Activated CD4-positive, alpha-beta T cell treated with anti-CD3 and anti-CD28 coated beads, Interleukin-2, amount 50 U/mL, for 16 hours (primary cell): ENCODE measurements around the gene UBLCP1.
"Not testable (repeated sequence)": the region's sequence is repeated elsewhere in the genome, so short reads cannot be mapped to it uniquely, and the experiment has no call there.

ENCODE experiments used
- DNase-seq: peaks from one replicate; pipeline ENCODE4 v3.0.0-alpha.2; 2020

UBLCP1 gene, protein sequence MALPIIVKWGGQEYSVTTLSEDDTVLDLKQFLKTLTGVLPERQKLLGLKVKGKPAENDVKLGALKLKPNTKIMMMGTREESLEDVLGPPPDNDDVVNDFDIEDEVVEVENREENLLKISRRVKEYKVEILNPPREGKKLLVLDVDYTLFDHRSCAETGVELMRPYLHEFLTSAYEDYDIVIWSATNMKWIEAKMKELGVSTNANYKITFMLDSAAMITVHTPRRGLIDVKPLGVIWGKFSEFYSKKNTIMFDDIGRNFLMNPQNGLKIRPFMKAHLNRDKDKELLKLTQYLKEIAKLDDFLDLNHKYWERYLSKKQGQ

DNA sequence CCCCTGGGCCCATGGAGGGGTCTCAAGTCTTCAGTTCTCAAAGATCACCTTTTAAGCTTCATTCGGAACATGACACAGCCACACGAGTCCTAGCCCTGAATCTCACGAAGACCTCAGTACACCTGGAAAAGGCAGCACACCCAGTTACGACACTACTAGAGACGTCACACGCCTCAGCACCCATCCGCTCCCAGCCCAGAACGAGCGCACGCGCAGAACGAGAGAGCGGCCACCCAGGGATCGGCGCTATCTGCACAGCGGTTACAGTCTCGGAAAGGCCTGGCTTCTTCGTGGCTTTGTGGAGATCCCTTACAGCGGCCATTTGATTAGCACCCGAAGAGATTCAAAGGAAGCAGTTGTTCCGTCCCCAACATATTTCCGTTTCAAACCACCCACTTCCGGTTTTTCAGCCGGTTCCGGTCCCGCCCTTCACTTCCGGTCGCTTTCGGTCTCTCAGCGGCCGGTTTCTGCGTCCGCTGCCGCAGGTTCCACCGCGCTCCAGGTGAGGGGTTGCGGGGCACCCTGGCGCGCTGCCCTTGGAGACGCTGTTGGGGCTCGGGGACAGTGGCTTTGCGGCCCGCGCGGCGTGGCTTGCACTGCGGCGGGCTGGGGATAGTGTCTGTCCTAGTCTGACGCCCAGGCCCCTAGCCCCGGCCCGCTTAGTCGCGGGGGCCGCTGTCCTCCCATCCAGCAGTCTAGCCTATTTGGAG is at the start of gene UBLCP1:
Gene UBLCP1 (plus strand): TSS at position 432 of the 710 bp plus-strand sequence. CDS start 5,626 bp downstream, outside the sequence.
- DNase-seq, result peak; percentile 87

DNA sequence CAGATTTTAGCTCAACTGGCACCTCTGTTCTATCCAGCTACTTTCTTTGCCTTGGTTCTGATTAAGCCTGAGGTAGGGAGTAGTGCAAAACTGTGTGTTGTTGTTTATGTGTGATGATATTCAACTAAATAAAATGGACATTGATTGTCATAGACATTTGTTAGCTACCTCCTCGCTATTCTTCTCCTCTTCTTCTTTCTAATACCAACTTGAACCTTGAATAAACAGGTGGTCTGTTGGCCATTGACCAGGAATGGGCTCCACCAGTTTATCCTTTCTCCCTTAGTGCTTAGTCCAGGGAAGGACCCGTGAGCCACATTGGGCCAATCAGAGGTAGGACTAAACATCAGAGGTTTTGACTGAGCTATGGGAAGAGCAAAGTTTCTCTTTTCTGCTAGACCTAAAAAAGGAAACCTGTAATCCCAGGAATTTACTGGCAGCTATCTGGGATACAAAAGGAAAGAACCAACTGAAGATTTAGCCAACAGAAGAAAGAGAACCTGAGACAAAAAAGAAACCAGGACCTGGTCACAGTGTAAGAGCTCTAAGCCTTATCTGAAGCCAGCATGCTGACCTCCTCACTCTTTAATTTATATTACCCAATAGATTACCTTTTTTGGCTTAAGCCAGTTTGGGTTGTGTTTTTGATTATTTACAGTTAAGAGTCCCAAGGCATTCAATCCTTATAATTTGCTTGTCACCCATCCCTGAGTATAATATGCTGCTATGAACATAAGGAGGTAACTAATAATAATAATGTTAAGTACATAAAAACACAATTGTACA is 48.4 kb upstream of the UBLCP1 start:
- DNase-seq, result no peak

DNA sequence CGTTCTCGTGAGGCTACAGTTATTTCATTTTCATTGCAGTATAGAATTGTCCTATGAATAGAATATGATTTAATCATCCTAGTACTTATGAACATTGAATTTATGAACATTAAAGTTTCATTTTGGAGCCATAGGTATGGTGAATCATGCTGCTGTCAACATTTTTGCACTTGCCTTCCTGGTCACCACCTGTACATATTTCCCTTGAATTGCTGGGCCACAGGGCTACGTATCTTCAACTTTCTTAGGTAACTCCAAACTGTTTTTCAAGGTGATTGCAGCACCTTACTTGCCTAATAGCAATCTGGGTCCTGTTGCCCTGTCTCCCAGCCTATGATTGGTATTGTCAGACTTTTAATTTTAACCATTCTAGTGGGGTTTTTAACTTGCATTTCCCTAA is 47.2 kb upstream of the UBLCP1 start:
- DNase-seq, result no peak

DNA sequence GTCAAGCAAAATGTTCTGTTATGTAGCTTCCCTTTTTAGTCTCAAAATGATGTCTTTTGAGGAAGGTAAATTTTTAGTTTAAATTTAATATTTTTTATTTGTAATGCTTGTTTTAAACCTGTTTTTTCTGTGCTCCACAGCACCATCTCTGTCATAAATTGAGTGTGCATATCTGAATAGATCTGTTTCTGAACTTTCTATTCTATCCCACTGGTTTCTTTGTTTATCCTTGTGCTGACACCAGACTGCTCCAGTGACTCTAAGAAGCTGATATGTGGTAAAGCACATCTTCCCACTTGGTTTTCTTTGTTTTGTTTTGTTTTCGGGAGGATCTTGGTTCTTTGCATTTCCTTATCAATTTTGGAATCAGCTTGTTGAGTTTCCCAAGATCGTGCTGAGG is 46.6 kb upstream of the UBLCP1 start:
- no peak for DNase-seq

DNA sequence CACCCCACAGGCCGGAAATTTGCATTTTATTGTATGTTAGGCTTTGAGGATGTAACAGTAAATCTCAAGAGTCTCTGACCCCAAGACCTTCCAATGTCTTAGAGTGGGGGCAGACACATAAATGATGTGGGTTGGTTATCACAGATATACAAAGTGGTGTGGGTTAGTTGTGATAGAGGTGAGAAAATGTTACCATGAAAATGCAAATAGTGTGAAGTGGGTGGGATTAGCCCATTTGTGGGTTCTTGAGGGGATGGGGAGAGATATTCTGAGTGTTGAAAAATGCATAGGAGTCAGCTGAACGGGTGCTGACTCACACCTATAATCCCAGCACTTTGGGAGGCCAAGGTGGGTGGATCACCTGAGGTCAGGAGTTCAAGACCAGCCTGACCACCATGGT is 45.9 kb upstream of the UBLCP1 start:
- no peak for DNase-seq

DNA sequence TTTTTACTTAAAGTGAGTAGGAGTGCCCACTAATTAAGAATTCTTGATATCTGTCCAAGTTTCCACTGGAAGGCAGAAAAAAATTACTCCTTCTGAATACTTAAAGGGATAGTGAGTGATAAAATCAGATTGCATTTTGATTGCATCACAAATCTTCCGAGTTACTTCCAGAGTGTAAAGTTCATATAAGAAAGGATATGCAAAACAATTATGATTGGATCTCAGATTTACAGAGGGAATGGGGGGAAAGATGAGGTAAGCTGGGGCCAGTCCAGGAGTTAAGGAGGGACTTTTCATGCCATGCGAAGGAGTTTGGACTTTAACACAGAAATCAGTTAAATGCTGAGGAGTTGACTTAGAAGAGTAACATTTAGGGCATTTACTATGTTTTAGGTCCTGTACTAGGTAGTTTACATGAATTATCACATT is 44.5 kb upstream of the UBLCP1 start:
- no peak for DNase-seq

DNA sequence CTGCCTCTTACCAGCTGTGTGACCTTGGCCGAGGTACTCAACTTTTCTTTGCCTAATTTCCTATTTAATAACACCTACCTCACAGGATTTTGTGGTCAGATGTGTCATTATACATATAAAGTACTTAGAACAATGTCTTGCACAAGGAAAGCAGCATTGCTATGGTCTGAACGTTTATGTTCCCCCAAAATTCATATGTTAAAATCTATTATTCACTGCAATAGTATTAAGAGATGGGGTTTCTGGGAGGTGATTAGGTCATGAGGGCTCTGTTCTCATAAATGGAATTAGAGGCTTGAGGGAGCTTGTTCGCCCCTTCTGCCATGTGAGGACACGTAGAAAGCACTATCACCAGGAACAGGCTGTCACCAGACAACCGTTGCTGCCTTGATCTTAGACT is 42.9 kb upstream of the UBLCP1 start:
- DNase-seq, result no peak

DNA sequence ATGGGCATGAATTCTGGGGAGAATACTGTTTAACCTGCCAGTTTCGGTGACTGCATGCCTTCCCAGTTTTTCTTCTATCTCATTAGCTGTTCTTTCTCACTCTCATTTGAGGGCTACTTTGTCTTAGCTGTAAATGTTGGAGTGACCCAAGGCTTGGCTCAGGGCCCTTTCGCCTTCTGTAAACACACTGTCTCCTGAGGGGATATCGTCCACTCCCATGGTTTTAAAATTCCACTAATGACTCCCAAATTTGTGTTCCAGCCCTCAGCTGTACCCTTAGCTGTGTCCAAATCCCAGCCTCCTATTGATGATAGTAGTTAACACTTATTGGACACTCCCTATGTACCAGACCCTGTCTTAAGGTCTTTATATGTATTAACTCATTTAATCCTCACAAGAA is 39.6 kb upstream of the UBLCP1 start:
- no peak for DNase-seq

DNA sequence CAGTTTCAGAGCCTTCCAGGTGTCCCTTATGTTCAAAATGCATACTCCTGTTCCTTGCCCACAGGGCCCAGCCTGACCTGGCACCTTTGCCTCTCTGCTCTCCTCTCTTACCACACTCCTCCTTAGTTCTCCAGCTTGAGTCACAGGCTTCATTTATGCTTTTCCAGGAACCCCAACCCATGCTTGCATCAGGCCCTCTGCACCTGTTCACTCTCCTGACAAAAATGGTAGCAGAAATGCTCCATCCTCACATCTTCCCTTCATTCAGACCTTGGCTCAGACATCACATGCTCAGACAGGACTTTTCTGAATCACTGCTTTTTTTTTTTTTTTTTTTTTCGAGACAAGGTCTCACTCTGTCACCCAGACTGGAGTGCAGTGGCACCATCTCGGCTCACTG is 38.6 kb upstream of the UBLCP1 start:
- no peak for DNase-seq

DNA sequence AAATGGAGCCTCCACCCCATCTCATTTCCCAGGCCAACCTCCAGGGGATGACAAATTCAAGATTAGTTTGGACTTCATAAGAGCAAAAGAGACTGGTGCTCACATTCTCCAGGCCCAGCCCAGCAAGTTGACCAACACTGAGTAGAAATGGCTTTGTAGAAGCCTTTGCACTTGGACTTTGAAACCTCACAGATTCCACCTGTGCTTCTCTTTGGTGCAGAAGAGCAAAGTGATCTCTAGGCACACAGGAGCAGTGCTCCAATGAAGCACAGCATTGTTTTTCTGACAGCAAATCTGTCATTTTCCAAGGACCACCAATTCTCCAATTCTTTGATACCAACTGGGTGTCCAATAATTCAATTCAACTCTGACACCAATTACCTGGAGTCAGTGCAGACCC is 36.6 kb upstream of the UBLCP1 start:
- no peak for DNase-seq

DNA sequence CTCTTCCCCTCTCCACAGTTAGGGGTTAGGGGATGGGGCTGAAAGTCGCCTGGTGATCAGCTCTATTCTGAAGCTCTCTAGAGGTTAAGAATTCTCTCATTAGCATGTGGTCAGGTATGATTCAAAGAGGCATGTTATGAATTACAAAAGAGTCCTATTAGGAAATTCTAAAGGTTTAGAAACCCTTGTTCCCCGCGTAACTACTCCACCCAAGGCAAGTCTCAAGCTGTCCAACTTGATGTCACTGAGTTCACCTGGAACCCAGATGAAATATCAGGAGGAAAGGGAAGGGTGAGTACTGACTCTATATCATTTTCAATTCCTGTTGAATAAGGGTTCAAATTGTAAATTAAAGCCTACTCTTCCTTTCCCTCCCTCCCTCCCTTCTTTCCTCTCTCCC is 35.6 kb upstream of the UBLCP1 start:
- no peak for DNase-seq

DNA sequence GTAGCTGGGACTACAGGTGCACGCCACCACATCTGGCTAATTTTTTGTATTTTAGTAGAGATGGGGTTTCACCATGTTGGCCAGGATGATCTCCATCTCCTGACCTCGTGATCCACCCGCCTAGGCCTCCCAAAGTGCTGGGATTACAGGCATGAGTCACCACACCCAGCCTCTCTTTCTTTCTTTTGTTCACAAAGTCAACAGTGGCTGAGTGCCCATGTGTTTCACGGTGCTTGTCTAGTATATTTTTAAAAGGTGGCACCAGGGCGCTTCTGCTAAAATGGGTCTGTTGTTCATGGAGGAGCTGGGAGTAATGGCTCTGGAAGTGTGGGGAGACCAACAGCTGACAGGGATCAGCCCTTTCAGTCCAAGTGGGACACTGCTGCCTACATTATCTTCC is 35.0 kb upstream of the UBLCP1 start:
- not testable (repeated sequence) for DNase-seq

DNA sequence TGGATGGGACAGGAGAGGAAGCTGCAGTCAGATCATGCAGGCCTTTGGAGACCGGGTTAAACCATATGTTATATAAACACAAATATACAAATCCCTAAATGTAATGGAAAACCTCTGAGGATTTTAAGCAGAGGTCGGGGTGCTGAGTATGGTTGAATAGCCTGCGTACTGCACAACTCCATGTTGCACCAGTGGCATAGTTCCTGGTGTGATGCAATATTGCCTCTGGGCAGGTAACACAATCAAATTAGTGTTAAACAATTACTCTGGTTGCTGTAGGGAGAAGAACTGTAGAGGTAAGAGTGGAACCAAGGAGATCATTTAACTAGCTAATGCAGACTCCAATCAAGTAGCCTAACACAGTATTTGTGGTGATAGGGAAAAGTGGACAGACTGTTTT is 32.4 kb upstream of the UBLCP1 start:
- DNase-seq, result no peak

DNA sequence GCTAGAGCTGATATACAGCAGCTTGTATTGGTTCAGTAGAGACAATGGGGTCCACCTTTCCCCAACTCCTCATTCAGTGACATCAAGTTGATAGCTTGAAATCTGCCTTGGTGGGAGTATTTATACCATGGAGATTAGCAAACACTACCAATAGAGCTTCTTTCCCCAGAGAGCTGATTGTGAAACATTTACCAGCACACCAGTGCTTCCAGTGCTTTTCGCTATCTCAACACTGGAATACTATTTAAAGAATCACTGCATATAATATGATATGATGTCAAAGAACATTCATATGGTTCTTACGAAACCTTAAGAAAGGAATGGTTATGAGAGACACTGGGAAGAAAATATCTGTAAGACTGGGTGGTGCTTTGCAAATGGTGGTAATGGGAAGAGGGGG is 31.9 kb upstream of the UBLCP1 start:
- DNase-seq, result no peak

DNA sequence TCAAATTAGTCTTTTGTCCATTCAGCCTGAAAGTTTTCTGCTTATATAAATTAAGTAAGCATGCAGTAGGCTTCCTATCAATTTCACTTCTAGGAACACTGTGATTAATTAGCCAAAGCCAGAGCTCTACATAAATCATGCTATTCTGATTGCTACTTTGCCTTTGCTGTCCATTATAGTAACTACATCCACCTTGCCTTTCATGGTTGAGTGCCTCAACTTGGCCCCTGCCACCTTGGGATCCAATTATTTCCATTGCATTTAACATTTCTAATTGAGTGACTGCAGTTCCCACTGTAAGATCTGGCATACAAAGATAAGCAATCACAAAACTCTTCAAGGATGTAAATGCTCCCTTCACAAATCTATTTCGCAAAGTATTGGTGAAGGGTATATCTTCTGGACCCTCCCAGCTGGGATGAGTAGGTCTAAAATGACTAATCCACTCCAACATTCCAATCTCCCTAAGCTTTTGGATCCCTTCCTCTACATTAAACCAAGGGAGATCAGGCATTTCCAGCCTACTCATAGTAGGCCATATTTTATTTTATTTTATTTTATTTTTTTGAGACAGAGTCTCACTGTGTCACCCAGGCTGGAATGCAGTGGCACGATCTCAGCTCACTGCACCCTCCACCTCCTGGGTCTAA is 27.1 kb upstream of the UBLCP1 start:
- not testable (repeated sequence) for DNase-seq

DNA sequence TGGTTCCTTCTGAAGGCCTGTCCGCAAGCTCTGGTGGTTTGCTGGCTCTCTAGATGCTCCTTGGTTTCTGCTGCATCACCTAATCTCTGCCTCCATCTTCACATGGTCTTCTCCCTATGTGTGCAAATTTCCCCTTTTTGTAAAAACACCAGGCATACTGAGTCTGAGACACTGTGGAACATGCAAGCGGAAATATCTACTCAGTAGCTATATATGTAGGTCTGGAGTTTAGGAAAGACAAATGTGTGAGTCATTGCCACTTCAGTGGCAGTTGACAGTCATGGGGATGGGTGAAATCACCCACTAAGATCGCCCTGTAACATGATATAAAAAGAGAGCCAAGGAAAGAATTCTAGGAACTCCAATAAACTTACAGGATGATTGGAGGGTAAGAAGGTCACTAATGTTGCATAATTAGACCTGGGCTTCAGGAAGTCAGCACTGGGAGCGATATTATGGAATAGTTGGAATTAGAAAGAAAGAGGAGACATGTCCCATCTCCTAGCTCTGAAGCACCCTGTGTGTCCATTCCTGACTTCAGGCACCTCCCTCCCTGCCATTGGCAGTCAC is 22.7 kb upstream of the UBLCP1 start:
- peak; percentile 21 for DNase-seq

DNA sequence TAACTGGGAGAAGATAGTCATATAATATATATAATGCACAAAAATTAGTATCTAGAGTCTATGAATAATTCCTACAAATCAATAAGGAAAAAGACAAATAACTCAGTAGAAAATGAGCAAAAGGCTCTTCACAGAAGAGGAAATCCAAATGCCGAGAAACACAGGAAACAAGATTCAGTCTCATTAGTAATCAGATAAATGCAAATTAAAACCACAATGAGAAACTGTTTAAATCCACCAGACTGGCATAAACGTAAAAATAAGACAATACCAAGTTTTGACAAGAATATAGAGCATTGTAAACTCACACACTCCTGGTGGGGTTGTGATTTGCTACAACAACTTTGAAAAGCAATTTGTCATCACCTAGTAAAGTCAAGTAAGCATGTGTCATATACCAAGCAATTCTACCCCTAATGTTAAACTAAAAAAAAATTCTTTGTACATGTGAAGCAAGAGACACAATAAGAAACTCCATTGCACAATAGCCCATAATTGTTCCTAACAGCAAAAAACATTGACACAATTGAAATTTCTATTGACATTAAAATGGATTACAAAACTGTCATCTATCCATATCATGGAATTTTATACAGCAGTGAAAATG is 21.0 kb upstream of the UBLCP1 start:
- no peak for DNase-seq

DNA sequence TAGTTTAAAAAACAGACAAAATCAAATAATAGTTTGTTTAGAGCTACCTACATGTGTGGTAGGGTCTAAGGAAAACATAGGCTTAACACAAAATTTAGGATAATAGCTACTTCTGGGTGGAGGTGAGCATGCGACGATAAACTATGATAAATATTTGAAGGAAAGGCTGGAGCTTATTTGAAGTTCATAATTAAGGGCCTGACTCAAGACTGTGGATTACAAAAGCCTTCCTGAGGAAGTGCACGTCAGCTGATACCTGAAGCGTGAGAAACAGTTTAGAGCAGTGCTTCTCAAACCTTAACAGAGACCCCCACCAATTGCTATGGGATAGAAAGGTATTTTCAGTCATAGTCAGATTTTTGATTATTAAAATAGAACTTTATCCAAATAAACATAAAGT is 20.4 kb upstream of the UBLCP1 start:
- DNase-seq, result no peak

DNA sequence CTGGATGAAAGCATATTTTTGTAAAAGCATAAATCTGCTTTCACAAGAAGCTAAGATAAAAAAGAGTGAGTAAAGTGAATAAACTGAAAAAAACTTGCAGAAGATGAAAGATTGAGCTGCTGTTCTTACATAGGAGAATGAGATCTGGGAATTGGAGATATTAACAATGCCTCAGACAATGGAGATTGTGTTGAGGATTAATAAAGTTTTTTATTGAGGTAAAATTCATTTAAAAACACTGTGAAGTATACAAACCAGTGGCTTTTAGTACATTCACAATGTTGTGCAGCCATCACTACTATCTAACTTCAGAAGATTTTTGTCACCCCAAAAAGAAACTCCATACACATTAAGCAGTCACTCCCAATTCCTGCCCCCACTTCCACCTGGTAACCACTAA is 19.7 kb upstream of the UBLCP1 start:
- no peak for DNase-seq

DNA sequence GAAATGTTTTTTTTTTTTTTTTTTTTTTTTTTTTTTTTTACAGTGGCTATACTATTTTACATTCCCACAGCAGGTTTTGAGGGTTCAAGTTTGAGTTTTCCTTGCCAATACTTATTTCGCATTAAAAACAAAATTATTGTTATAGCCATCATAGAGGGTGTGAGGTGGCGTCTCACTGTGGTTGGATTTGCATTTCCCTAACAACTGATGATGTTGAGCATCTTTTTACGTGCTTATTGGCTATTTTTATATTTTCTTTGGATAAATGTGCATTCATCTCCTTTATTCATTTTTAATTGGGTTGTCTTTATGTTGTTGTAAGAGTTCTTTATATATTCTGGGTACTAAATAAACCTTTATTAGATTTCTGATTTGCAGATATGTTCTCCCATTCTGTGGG is 18.9 kb upstream of the UBLCP1 start:
- DNase-seq, result no peak

DNA sequence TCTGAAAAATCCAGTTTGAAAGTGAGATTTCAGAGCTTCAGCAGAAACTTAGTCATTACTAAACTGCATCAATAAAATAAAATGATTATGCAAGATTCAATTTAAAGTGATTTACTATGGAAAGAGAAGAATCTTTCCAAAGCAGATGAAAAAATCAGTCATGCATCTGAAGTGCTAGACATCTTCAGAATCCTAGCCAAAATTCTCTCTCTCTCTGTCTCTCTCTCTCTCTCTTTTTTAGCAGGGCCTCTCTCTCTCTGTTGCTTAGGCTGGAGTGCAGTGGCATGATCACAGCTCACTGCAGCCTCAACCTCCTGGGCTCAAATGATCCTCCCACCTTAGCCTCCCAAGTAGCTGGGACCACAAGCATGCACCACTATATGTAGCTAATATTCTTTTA is 18.2 kb upstream of the UBLCP1 start:
- no peak for DNase-seq

DNA sequence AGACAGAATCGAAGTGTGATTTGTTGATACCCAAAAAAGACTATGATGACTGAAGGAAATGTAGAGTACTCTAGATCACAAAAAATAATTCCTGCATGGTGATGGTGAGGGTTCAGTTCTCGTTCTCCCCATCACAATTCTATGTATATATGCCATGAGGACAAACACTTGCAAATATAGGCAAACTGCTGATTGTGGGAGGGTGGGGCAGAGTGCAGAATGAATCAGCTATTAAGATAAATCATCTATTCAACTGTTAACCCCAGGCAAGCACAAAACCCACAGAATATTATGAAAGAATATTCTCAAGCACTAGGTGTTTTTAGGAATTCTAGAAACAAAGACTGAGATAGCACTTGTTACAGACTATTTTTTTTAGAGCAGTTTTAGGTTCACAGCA is 13.9 kb upstream of the UBLCP1 start:
- DNase-seq, result no peak

DNA sequence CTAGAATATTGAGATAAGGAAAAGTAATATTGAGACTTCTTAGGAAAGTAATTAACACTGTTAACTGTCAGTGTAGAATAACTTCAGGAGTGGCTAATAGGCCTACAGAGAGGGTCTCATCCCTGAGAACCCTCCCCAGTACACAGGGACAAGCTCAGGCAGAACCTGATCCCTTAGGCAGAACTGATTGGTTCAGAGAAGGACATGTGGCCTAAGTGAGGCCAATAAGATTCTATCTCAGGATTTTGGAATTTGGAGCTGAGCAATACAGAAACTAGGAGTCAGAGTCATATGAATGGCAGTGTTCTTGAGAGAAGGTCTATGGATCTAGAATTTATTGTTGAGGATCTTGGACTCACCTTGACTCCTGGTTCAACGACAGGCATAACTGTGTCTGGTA is 10.9 kb upstream of the UBLCP1 start:
- no peak for DNase-seq
